Measurements from ENCODE around the gene RPS6KA6.

The RPS6KA6 gene

DNA sequence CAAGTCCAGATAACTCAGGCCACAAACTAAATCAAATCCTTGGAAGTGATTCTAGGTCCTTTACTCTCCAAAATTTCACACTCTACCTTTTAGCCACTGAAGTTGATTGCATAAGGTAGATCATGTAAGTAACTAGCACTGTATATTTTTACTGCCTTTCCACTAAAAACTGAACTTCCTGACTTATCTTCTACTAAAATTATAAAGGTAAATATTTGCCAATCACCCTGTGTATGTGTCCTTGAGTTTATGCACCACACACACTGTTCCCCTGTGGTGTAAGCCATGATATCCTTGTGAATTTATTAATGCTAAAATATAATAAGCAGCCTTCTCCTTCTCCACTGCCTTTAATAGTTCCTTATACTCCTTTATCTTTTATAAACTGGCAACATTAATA lies 25.6 kb downstream of the RPS6KA6 start:
- DNase-seq (ENCODE audit: low read depth): no peak

DNA sequence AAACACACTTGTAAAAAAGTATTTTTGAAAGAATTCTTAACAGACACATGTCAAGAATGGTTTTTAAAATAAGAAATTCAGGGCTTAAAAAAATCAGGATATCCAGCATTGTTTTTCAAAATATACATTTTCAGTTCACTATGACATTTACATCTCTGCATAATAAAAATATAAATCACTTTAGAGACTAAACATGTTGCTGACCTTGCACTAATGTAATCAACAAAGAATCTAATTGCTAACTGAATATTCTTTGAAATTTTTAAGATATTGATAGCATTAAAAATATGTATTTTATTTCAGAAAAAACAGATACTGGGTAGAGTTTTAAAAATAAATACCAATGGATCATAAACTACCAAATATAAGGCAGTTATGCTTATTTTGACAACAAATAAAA lies 26.4 kb downstream of the RPS6KA6 start:
- DNase-seq (ENCODE audit: low read depth): no peak

DNA sequence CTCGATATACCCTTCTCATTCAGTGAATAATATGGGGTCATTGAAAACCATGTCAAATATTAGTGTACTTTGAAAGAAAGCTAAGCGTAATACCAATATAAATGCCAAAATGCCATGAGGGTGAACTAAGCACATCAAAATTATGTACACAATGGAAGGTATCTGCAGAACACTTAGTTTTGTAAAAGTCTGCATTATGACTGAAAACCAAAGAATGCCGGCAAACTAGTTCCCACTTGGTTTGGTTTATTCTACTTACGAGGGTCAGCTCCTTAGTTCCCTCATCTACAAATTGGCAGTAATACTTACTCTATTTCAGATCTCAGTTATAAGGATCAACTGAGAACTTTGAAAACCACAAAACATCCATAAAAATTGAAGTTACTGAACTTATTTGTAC lies 27.3 kb downstream of the RPS6KA6 start:
- DNase-seq (ENCODE audit: low read depth): no peak

DNA sequence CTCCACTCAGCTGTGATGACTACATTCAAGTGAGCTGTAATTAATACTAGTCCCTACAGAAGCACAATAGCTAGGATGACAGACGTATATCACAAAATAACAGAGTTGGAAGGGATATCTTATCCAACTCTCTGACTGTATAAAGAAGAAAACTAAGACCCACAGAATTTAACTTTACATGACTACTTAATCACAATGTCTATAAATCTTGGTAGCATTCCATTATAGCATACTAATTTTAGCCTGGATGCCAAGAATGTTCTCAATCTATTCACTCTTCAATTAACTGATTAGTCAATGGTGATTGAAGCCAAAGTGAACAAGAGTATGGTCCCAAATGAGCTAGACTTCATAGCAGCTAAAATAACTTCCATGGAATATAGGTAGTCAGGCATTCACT lies 31.2 kb downstream of the RPS6KA6 start:
- peak; percentile 39 for DNase-seq (ENCODE audit: low read depth)

DNA sequence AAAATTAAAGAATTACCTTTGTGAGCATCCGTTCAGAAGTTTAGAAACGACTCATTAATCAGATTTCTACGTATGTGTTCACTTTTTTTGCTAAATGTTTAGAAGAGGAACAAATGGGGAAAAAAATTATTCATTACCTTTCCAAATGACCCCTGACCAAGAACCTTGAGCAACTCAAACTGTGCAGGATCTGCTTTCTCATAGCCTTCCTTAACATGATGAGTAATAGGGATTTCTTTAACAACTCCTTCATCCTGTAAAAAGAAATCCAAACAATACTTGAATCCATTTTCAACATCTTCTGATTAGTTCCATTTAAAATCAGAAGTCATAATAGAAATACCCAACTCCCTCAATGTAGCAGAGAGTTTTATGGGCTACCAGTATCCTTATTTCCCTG lies 32.1 kb downstream of the RPS6KA6 start:
- DNase-seq (ENCODE audit: low read depth): peak; percentile 2

DNA sequence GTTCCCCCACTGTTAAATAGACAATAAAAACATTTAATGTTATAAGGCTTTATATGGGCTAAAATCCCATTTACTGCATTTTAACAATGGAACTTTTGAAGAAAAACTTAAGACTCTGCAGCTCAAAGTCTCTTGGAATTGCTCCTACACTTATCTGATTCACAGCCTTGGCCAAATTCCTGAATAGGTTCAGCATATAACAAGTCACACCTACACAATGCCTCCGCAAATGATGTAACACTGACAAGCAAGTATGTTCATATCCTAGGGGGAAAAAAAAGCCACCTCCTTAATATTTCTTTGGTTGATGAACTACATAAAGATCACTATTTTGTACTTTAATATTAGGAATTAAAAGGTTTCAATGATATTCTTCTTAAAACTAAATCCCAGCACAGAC lies 34.5 kb downstream of the RPS6KA6 start:
- DNase-seq (ENCODE audit: low read depth): no peak

DNA sequence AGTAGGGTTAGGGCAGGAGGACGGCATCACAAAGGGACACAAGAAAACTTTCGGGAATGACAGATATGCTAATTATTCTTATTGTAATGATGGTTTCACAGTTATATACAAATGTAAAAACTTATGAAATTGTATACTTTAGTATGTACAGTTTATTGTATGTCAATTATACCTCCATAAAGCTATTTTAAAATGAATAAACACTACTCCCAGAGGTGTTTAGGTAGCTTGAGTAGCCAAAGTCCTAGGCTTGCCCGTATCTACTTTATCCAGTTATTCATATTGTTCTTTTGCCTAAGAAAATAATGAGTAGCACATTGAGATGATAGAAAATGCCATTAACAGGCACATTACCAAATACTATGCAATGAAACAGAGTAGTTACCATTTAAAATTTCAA lies 43.0 kb downstream of the RPS6KA6 start:
- DNase-seq (ENCODE audit: low read depth): no peak

DNA sequence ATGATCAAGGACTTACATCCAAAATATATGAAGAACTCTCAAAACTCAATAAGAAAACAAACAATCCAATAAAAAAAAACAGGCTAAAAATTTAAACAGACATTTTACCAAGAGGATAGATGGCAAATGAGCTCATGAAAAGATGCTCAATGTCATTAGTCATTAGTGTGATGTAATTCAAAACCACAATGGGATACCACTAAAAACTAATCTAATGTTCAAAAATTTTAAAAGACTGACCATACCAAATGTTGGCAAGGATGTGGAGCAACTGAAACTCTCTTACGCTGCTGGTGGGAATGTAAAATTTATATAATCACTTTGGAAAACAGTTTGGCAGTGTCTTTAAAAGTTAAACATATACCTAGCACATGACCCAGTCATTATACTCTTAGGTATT lies 43.7 kb downstream of the RPS6KA6 start:
- DNase-seq (ENCODE audit: low read depth): peak; percentile 49

DNA sequence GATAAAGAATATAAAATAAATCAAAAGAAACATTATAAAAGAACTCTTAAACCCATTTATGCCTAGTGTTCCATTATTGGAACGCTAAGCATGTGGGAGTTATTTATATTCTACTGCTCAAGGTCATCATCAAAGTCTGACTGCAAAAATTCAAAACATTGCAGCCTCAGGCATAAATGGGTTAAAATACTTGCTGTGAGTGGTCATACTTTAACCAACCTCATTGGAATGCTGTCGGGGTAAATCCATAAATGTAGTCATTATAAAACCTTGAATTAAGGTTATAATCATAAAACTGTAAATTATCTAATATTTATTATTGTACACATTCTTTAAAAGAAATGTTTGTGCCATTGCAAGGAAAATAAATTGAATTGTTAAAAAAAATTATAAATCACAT lies 55.0 kb downstream of the RPS6KA6 start:
- peak; percentile 42 for DNase-seq (ENCODE audit: low read depth)

DNA sequence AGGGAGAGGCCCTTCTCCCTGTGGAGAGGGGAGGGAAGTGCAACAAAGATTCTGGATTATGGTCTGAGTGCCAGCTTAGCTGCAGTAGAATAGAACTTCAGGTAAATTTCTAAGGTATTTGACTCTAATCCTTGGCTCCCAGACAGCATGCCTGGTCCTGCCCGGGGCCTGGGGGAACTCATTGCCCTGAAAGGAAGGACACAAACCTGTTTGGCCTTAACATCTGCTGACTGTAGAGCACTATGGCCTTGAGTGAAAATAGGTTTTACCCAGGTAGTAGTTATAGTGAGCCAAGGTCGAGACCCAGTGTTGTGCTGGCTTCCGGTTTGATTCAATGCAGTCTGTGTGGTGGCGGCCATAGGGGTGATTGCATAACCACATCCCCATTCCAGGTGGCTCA lies 64.4 kb downstream of the RPS6KA6 start:
- DNase-seq (ENCODE audit: low read depth): no peak

DNA sequence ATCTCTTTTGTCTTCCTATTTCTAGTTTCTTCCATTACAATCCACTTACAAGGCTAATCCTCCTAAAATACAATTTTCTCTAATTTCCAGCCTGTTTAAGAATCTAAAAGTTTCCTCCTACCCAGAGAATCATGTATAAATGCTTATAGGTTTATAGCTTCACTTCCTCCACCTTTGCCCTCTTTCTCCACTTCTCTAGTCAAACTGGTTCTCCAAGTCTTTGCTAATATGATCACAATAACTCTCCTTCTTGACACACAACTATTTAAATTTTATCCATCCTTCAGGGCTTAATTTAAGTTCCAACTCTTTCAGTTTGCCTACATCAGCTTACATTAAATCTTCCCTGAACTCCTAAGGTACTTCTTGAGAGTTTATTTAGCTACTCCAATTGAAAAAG lies 69.2 kb downstream of the RPS6KA6 start:
- DNase-seq (ENCODE audit: low read depth): no peak

DNA sequence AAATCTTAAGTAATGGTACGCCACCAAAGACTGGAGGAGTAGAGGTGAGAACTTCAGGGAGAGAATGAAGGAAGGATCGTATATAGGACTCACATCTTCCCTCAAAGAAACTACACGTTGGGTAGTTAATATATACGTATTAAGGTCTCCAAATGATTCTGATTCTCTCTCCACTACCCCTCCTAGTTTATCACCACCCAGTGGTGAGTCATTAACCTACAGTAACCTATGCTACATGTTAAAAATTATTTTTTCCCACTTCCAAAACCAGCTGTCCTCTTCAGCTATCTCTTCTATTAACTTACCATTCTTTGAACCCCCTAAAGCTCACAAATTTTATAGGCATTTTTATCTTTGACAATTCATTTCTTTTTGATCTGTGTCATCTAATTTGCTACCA lies 69.7 kb downstream of the RPS6KA6 start:
- DNase-seq (ENCODE audit: low read depth): no peak

DNA sequence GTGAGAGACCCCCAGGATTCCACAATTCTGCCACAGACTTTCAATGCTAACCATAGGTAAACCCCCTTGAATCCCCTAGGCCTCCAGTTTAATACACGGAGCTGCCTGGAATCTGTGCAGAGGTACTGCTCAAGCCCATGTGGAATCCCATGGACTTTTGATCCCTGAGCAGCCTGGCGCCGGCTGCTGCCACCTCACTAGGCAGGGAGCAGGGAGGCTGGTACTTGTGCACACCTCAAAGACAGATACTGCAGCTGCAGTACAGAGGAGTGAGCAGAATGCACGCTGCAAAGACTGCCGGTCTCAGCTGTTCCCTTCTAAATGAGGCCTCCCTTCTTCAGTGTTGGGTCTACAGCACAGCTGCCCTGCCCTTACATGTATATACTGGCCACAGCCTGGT lies 79.4 kb downstream of the RPS6KA6 start:
- no peak for DNase-seq (ENCODE audit: low read depth)

DNA sequence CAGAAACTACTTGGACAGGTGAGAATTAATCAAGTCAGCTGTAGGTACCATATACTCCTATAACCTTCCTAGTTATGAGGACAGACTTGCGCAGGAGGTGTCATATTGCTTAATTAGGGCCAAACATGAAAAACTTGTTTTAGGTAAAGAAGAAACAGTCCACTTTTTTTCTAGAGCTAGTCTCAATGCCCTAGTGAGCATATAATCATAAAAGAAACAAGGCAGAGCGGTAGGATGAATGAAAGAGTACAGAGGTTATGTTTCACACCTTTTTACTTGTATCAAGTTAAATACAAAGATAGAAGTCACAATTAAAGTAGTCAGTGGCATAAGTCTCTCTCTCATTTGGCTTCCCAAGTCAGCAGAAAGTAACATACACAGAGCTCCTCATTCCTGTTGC lies 88.9 kb downstream of the RPS6KA6 start:
- DNase-seq (ENCODE audit: low read depth): no peak

DNA sequence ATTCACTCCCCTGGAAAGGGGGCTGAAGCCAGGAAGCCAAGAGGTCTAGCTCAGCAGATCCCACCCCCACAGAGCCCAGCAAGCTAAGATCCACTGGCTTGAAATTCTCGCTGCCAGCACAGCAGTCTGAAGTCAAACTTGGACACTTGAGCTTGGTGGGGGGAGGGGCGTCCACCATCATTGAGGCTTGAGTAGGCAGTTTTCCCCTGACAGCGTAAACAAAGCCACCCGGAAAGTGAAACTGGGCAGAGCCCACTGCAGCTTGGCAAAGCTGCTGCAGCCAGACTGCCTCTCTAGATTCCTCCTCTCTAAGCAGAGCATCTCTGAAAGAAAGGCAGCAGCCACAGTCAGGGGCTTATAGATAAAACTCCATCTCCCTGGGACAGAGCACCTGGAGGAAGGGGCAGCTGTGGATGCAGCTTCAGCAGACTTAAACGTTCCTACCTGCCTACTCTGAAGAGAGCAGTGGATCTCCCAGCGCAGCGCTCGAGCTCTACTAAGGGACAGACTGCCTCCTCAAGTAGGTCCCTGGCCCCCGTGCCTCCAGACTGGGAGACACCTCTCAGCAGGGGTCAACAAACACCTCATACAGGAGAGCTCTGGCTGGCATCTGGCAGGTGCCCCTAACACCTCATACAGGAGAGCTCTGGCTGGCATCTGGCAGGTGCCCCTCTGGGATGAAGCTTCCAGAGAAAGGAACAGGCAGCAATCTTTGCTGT lies 108.4 kb downstream of the RPS6KA6 start:
- peak; percentile 9 for DNase-seq (ENCODE audit: low read depth)

DNA sequence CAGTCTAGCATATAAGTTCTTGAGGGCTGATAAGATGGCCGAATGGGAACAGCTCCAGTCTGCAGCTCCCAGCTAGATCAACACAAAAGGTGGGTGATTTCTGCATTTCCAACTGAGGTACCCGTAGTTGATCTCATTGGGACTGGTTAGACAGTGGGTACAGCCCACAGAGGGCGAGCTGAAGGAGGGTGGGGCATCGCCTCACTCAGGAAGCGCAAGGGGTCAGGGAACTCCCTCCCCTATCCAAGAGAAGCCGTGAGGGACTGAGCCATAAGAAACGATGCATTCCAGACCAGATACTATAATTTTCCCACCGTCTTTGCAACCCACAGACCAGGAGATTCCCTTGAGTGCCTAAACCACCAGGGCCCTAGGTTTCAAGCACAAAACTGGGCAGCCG lies 109.0 kb downstream of the RPS6KA6 start:
- no peak for DNase-seq (ENCODE audit: low read depth)

DNA sequence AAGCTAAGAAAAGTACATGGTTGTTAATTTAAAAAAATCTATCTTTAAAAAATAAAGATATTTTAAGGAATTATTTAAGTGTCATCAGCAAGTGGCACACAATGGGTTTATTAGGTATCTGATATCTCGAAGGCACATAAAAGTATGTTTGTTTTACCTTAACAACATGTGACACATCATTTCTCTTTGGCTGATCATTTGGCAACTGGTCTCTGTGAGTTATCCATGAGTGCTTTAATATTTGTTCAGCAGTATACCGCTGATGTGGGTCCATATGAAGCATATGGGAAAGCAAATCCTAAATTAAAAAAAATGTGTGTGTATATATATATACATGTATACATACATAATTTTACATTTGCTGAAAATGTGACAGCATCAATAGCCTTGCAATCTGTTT lies 123.2 kb downstream of the RPS6KA6 start:
- no peak for DNase-seq (ENCODE audit: low read depth)

DNA sequence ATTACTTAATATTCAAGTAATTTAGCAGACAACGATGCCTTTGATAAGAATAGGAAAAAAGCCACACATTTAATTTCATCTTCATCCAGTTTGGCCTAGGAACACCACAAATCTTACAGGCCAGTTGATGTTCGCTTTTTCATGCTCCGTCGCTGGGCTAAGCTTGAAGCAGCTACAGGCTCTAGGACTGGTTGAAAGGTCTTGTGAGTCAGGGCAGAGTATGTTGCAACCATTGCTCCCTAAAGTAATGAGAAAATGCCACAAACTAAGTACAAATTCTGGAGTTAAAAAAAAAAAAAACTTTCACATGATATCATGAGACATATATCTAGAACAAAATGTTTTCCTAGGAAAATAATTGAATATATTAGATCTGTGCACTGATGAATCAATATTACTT lies 123.8 kb downstream of the RPS6KA6 start:
- DNase-seq (ENCODE audit: low read depth): peak; percentile 4

DNA sequence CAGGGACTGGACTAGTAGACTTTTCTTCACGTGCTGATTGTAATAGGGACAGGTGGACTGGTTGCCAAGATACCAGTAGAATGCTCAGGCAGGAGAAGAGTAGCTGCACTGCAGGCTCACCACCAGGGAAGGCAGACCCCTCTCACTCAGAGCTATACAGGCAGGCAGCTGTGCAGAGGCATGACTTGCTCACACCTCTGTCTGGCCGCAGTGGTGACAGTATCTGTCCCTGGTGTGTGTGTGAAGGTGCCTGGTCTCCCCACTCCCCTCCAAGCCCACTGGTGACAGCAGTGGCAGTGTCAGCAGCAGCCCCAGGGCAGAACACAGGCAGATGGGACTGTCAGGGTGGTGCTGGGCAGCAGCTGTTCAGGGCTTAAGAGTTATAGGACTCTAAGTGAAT lies 140.7 kb downstream of the RPS6KA6 start:
- DNase-seq (ENCODE audit: low read depth): no peak

DNA sequence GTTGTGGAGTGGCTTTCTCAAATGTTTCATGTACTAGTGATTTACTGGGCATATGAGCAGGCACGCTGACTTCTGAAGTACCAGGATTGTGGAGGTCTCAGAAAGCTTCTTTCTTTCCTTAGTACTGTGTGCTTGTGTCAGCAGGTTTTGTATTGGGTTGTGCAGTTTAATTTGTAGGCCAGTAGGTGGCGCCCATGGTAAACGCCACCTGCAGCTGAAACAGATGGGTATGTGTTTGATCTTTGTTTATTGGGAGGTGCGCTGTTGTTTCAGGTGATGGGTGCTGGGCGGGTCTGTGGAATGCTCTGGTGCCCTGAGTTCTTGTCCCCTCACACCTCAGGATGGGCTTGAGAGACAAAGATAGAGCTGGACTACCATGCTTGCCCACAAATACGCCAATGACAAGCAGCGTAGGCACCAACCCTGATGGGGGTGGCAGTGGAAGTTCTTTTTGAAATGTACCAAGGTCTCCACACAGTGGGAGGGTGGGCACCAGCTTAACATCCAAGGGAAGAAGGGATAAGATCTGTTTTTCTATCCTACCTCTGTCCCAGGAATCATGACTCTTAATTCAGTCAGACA lies 141.5 kb downstream of the RPS6KA6 start:
- peak; percentile 45 for DNase-seq (ENCODE audit: low read depth)

DNA sequence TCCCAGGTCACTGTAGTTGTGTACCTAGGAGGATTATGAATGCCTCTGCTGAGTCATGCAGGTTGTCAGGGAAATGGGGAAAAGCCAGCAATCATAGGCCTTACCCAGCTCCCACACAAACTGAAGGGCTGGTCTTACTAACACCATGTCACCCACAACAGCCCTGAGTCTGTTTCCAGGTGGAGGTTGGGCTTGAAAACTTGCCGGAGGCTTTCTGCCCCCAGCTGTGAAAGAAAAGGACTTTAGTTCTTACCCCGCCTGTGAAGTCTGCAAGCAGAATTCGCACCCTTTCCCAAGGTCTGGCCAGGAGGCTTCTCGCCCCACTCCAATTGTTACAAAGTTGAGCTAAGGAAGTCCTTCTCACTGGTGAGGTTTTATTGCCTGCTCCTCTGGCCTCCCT lies 143.9 kb downstream of the RPS6KA6 start:
- DNase-seq (ENCODE audit: low read depth): no peak
